ENCODE measurements around the gene ZNF722. TPM values are rescaled to one million over a fixed set of nuclear protein-coding genes. Genes with fewer than 3 reads are reported as not detected.

Gene ZNF722
- total RNA-seq, 4 donors from 2014 or later: not detected

DNA sequence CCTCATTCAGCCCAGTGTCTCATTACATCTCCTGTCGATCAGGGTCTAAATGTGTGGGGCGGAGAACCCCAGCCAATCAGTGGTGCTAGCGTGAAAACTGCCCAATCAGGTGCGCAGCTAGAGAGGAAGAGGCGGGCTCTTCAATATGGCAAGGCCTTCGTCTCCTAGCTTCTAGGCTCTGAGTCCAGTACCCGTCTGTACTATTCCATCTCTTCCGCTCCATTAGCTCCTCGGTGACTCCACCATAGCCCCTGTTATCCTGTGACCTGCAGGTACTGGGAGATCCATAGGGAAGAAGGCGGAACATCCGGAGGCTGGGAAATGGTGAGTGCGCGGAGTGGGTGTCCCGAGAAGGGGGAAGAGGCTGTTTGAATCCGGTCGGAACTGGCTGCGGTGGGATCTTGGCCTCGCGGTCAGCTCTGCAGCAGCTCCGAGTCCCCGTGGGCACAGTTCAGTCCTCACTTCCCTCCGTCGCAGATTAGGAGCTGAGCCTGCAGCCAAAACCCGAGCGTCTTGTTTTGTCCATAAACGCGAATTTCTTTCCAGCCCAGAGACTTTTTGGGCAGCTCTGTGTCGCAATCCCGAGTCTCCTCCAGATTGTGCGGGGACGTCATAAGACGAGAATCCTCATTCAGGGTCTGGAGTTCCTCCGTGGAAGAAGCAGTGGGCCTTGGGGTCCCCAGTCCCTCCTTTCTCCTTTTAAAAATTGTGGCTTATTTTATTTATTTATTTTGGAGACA is 46.8 kb downstream of the ZNF722 start, which contains the start of gene ZNF727:
TSS of gene ZNF727 (plus strand) at position 134 of the 740 bp plus-strand sequence. CDS start at position 322, 188 bp downstream.
- WGBS, 2 donors: 21 to 35% methylated on average over 16 to 25 of the region's 33 CpGs
- no peaks in the 10 kb centered on the region for H3K27me3 ChIP-seq
- no peaks in the 10 kb centered on the region for H3K36me3 ChIP-seq
- no peak for TF ChIP-seq POLR2A (IDR thresholded peaks at IDR 0.05)
- TF ChIP-seq, protein P1, sequence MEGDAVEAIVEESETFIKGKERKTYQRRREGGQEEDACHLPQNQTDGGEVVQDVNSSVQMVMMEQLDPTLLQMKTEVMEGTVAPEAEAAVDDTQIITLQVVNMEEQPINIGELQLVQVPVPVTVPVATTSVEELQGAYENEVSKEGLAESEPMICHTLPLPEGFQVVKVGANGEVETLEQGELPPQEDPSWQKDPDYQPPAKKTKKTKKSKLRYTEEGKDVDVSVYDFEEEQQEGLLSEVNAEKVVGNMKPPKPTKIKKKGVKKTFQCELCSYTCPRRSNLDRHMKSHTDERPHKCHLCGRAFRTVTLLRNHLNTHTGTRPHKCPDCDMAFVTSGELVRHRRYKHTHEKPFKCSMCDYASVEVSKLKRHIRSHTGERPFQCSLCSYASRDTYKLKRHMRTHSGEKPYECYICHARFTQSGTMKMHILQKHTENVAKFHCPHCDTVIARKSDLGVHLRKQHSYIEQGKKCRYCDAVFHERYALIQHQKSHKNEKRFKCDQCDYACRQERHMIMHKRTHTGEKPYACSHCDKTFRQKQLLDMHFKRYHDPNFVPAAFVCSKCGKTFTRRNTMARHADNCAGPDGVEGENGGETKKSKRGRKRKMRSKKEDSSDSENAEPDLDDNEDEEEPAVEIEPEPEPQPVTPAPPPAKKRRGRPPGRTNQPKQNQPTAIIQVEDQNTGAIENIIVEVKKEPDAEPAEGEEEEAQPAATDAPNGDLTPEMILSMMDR (IDR thresholded peaks at IDR 0.05): no peak
- H3K27ac ChIP-seq: peak within 1 kb of the TSS; percentile 44 to 84 (median 62)
- intact Hi-C loops (cut with DNase I): no loop called here
- no peaks in the 10 kb centered on the region for H3K4me1 ChIP-seq
- no peak for DNase-seq
- peak within 1 kb of the TSS; percentile 20 to 59 (median 54) for H3K4me3 ChIP-seq
- H3K9me3 ChIP-seq: peaks cover 0 to 21% (median 6%) of the 10 kb centered on the region in 3 donors

DNA sequence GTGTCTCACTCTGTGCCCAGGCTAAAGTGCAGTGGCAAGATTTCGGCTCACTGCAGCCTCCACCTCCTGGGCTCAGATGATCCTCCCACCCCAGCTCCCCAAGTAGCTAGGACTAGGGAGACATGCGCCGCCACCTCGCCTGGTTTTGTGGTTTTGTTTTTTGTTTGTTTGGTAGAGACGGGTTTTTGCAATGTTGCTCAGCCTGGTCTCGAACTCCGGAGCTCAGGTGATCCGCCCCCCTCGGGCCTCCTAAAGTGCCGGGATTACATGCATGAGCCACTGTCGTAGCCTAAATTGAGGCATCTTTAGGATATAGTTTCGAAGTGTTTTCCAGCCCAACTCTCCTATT is 47.4 kb downstream of the ZNF722 start:
- Histone ChIP-seq H3K27ac (peak overlapping the region; percentile 44 to 84 (median 62)), H3K27me3 (no peaks in the 10 kb centered on the region), H3K36me3 (no peaks in the 10 kb centered on the region), H3K4me1 (no peaks in the 10 kb centered on the region), H3K9me3 (peaks cover 0 to 18% (median 6%) of the 10 kb centered on the region in 3 donors), H3K4me3 (peak overlapping the region; percentile 20 to 59 (median 54))
- intact Hi-C loops (cut with DNase I): no loop called here
- WGBS, 2 donors: 41 to 49% methylated on average over 9 to 12 of the region's 12 CpGs
- TF ChIP-seq POLR2A (IDR thresholded peaks at IDR 0.05): no peak
- TF ChIP-seq, protein P1 (IDR thresholded peaks at IDR 0.05): no peak
- DNase-seq: no peak

Small RNAs within 50 kb of the gene (small RNA-seq; reads per million reads assigned to genes)
- gene AC092634.1: 0 reads per million in 4 donors
- 0 reads per million in 4 donors for gene AC092634.7
- gene VN1R36P: 0 reads per million in 4 donors

Other genes starting within 250 kb of the ZNF722 start
- 1 to 10 TPM in 2 of 4 donors, under 1 TPM in 2; 0.22 to 2.5 (median 1.2) TPM for gene ZNF727, start 46.6 kb downstream of the ZNF722 start, total RNA-seq
- gene ZNF735, start 208.4 kb downstream of the ZNF722 start, total RNA-seq: not detected
- not detected for gene ZNF679, start 229.6 kb downstream of the ZNF722 start, total RNA-seq